Measurements from ENCODE around the gene HAVCR2. TPM values are rescaled to one million over a fixed set of nuclear protein-coding genes. Genes with fewer than 3 reads are reported as not detected.

Gene HAVCR2
- total and polyA plus RNA-seq, 2 experiments from 2014 or later = 0.49 TPM; not detected in 1

DNA sequence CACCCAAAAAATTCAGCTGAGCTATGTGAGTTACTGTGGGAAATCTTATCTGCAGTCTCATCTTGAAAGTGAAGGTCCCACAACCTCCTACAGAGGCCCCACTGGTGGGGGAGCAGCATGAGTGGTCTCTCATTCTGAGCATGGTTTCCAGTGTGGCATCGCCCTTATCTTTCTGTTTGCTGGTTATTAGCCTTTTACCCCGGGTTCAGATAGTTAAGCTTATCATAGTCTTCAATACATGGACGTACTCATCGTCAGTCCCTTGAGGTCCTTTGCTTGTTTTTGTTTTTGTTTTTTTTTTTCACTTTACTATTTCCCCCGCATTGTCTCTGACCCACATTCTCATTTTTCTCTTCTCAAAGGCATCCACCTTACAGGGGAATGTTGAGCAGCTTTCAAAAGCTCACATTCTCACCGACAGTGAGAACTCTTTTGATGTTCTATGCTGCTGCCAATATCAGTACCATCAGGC is 7.7 kb upstream of the HAVCR2 start (continued):
- TF ChIP-seq, protein P1, sequence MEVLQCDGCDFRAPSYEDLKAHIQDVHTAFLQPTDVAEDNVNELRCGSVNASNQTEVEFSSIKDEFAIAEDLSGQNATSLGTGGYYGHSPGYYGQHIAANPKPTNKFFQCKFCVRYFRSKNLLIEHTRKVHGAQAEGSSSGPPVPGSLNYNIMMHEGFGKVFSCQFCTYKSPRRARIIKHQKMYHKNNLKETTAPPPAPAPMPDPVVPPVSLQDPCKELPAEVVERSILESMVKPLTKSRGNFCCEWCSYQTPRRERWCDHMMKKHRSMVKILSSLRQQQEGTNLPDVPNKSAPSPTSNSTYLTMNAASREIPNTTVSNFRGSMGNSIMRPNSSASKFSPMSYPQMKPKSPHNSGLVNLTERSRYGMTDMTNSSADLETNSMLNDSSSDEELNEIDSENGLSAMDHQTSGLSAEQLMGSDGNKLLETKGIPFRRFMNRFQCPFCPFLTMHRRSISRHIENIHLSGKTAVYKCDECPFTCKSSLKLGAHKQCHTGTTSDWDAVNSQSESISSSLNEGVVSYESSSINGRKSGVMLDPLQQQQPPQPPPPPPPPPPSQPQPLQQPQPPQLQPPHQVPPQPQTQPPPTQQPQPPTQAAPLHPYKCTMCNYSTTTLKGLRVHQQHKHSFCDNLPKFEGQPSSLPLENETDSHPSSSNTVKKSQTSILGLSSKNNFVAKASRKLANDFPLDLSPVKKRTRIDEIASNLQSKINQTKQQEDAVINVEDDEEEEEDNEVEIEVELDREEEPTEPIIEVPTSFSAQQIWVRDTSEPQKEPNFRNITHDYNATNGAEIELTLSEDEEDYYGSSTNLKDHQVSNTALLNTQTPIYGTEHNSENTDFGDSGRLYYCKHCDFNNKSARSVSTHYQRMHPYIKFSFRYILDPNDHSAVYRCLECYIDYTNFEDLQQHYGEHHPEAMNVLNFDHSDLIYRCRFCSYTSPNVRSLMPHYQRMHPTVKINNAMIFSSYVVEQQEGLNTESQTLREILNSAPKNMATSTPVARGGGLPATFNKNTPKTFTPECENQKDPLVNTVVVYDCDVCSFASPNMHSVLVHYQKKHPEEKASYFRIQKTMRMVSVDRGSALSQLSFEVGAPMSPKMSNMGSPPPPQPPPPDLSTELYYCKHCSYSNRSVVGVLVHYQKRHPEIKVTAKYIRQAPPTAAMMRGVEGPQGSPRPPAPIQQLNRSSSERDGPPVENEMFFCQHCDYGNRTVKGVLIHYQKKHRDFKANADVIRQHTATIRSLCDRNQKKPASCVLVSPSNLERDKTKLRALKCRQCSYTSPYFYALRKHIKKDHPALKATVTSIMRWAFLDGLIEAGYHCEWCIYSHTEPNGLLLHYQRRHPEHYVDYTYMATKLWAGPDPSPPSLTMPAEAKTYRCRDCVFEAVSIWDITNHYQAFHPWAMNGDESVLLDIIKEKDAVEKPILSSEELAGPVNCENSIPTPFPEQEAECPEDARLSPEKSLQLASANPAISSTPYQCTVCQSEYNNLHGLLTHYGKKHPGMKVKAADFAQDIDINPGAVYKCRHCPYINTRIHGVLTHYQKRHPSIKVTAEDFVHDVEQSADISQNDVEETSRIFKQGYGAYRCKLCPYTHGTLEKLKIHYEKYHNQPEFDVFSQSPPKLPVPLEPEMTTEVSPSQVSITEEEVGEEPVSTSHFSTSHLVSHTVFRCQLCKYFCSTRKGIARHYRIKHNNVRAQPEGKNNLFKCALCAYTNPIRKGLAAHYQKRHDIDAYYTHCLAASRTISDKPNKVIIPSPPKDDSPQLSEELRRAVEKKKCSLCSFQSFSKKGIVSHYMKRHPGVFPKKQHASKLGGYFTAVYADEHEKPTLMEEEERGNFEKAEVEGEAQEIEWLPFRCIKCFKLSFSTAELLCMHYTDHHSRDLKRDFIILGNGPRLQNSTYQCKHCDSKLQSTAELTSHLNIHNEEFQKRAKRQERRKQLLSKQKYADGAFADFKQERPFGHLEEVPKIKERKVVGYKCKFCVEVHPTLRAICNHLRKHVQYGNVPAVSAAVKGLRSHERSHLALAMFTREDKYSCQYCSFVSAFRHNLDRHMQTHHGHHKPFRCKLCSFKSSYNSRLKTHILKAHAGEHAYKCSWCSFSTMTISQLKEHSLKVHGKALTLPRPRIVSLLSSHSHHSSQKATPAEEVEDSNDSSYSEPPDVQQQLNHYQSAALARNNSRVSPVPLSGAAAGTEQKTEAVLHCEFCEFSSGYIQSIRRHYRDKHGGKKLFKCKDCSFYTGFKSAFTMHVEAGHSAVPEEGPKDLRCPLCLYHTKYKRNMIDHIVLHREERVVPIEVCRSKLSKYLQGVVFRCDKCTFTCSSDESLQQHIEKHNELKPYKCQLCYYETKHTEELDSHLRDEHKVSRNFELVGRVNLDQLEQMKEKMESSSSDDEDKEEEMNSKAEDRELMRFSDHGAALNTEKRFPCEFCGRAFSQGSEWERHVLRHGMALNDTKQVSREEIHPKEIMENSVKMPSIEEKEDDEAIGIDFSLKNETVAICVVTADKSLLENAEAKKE (CRISPR knock-in tag; IDR thresholded peaks at IDR 0.05) = no peak
- TF ChIP-seq NANOG (IDR thresholded peaks at IDR 0.05; ENCODE audit: borderline replicate concordance) (no peak), ZNF331 (CRISPR knock-in tag; IDR thresholded peaks at IDR 0.05; ENCODE audit: low read depth) (no peak), POLR2AphosphoS5 (IDR thresholded peaks at IDR 0.05; ENCODE audit: low read depth) (no peak), JUNB (IDR thresholded peaks at IDR 0.05; ENCODE audit: unreplicated experiment) (no peak), CREB1 (CRISPR knock-in tag; IDR thresholded peaks at IDR 0.05; ENCODE audit: low read depth) (no peak), REST (IDR thresholded peaks at IDR 0.05; ENCODE audit: unreplicated experiment) (no peak), ZNF114 (CRISPR knock-in tag; IDR thresholded peaks at IDR 0.05) (no peak)

Data from GM23338 (cell line).